Stimulated activated CD4-positive, alpha-beta T cell treated with anti-CD3 and anti-CD28 coated beads, TNF-alpha, amount 100 ng/mL, for 48 hours (primary cell): ENCODE measurements around the gene TEAD3.
A peak's percentile ranks its signal among the peaks of the same experiment; 100 is the strongest.
"Not testable (repeated sequence)": the region's sequence is repeated elsewhere in the genome, so short reads cannot be mapped to it uniquely, and the experiment has no call there.

Source experiments
- DNase-seq, 3 donors: peaks; one replicate each; pipeline ENCODE4 v3.0.0-alpha.2; 2020; ENCODE audit warnings: low read depth in 3 of 3

TEAD3 gene

GRCh38 chr6:35496841-35497570 is at the start of gene TEAD3:
TEAD3 (minus strand) TSS chr6:35497079.
- DNase-seq: peak in 1 of 3 donors; percentile 51

GRCh38 chr6:35544769-35545361 is 48.0 kb upstream of the TEAD3 start:
- no peak for DNase-seq

GRCh38 chr6:35543459-35544193 is 46.7 kb upstream of the TEAD3 start:
- no peak for DNase-seq

- DNase-seq: no peak
Measured at GRCh38 chr6:35541836-35542235, 45.0 kb upstream of the TEAD3 start.

- DNase-seq: no peak
Measured at GRCh38 chr6:35539223-35539622, 42.3 kb upstream of the TEAD3 start.

GRCh38 chr6:35535847-35536246 is 39.0 kb upstream of the TEAD3 start:
- DNase-seq: not testable (repeated sequence)

- DNase-seq: no peak
Measured at GRCh38 chr6:35534407-35535170, 37.7 kb upstream of the TEAD3 start.

- DNase-seq: no peak
Measured at GRCh38 chr6:35533981-35534380, 37.1 kb upstream of the TEAD3 start.

- no peak for DNase-seq
Measured at GRCh38 chr6:35532126-35532525, 35.2 kb upstream of the TEAD3 start.

- no peak for DNase-seq
Measured at GRCh38 chr6:35524380-35525020, 27.6 kb upstream of the TEAD3 start.

GRCh38 chr6:35522660-35523658 is 26.1 kb upstream of the TEAD3 start:
- peak; percentile 55 to 74 (median 73) for DNase-seq

GRCh38 chr6:35522151-35522550 is 25.3 kb upstream of the TEAD3 start:
- DNase-seq: no peak

- no peak for DNase-seq
Measured at GRCh38 chr6:35521235-35521634, 24.4 kb upstream of the TEAD3 start.

GRCh38 chr6:35519313-35520015 is 22.6 kb upstream of the TEAD3 start:
- no peak for DNase-seq

GRCh38 chr6:35518566-35519312 is 21.9 kb upstream of the TEAD3 start:
- DNase-seq: no peak

- not testable (repeated sequence) for DNase-seq
Measured at GRCh38 chr6:35517978-35518377, 21.1 kb upstream of the TEAD3 start.

GRCh38 chr6:35516712-35517111 is 19.8 kb upstream of the TEAD3 start:
- DNase-seq: no peak

GRCh38 chr6:35515939-35516338 is 19.1 kb upstream of the TEAD3 start:
- not testable (repeated sequence) for DNase-seq

- no peak for DNase-seq
Measured at GRCh38 chr6:35514587-35514986, 17.7 kb upstream of the TEAD3 start.
